Erythroblast (primary cell): ENCODE results near the gene DCDC2C.

Experiments used
- DNase-seq, 2 experiments: peaks; one replicate each; lab custom pipeline; 2025; lab: John Stamatoyannopoulos, UW
- GATA1 ChIP-seq: IDR thresholded peaks from 2 replicates; pipeline ENCODE4 v1.6.1; 2011; ENCODE audit warnings: low read depth, mild to moderate bottlenecking, control low read depth, low read length, moderate library complexity
- POLR2A ChIP-seq: IDR thresholded peaks from 2 replicates; pipeline ENCODE4 v1.6.1; 2011; ENCODE audit warnings: mild to moderate bottlenecking, low read length

The DCDC2C gene

DNA sequence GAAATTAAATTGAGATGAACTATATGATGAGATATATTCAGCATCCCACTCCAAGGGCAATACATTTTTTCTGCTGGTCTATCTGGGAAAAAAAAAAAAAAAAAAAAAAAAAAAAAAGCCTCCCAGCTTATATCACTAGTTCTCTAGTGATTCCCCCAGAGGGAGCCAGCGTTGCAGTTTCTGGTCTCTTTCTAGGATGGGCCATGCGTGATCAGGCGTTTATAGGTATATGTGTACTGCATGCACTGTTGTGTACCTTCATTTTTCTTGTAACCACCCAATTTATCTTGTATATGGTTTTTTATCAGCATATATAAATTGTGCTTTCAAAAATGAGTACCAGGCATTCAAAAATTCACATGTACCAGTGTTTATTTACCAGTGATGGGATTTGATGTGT is 35.1 kb downstream of the DCDC2C start:
- TF ChIP-seq GATA1: no peak
- TF ChIP-seq POLR2A: no peak
- peak; percentile 14 to 15 for DNase-seq

DNA sequence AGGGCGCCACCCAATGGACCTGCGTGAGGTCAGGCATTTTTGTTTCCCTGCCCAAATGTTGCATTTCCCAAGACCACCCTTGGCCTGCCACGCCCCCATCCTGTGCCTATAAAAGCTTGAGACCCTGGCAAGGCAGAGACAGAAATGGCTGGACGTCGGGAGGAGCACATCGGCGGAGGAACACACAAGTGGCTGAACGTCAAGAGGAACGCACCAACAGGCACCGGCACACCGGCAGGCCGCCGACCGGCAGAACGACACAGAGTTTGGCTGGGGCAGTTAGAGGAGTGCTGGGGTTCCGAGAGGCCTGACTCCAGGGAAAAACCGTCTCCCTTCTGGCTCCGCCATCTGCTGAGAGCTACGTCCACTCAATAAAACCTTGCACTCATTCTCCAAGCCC is 35.9 kb downstream of the DCDC2C start:
- DNase-seq: no peak
- no peak for TF ChIP-seq GATA1
- no peak for TF ChIP-seq POLR2A

DNA sequence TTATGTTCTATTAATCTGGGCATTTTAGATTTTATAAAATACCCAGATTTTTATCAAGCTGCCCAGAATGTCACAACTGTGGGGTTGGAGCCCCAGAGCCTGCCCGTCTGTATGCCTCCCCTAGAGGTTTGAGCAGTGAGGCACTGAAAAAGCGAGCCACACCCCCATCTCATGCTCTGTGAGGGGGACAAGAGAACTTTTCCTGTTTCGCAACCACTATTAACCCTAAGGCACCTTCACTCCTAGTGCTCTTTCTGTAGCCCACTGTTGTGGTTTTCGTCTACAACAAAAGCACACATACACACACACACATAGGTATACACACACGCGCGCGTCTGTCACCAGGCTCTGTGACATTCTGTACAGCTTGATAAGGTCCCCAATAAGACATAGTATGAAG is 38.0 kb downstream of the DCDC2C start:
- TF ChIP-seq GATA1 (no peak), POLR2A (no peak)
- no peak for DNase-seq

DNA sequence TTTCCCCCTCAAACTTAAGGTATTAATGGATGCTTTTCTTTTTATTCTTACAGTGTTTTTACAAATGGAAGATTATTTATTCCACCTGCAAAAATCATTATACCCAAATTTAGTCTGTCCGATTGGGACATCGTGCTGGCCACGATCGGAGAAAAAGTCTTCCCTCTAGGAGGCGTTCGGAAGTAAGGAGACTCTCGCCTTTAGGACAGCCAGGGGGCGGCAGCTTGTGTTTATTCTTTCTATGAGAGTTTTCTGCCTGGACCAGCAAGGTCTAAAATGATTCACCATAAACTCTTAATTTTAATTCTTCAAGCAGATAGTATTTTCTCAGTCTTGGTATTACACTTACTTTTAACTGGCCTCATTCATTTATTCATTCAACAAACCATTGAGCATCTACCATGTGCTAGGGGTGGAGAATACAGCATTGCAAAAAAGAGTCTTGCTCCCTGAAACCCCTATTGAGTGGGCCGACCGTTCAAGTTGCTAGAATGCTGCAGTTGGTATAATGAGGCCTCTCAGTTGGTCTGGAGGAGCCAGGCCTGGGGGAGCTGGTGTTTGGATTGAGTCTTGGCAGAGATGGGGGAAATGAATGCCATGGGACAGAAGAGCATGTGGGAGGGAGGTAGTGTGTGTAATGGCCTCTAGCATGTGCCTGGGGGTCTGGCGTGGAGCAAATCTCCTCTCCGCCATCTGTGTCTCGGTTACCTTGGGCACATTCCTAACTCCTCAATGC is 38.7 kb downstream of the DCDC2C start:
- DNase-seq: no peak
- TF ChIP-seq POLR2A (no peak), GATA1 (no peak)

DNA sequence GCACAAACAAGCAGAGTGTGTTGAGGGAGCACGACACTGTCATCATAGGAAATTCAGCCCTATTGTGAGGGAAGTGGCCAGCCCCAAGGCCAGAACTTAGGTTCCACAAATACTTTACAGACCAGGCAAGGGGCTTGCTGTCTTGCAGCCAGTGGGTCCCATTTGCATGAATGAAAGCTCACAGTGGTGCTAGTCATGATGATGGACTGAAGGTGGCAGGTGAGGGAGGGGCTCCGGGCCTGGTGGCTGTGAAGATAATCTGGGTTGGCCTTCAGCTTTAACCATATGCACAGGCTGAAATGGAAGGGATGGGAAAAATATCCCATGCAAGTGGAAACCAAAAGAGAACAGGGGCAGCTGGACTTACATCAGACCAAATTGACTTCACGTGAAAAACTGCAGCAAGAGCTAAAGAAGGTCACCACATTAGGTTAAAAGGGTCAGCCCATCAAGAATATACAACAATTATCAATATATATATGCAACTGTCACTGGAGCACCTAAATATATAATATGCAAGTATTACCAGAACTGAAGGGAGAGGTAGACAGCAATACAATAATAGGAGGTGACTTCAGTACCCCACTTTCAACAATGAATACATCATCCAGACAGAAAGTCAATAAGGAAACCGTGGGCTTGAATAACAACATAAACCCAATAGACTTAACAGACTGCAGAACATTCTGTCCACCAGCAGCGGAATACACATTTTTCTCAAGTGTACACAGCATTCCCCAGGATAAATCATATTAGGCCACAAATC is 39.6 kb downstream of the DCDC2C start:
- TF ChIP-seq POLR2A (no peak), GATA1 (no peak)
- no peak for DNase-seq

DNA sequence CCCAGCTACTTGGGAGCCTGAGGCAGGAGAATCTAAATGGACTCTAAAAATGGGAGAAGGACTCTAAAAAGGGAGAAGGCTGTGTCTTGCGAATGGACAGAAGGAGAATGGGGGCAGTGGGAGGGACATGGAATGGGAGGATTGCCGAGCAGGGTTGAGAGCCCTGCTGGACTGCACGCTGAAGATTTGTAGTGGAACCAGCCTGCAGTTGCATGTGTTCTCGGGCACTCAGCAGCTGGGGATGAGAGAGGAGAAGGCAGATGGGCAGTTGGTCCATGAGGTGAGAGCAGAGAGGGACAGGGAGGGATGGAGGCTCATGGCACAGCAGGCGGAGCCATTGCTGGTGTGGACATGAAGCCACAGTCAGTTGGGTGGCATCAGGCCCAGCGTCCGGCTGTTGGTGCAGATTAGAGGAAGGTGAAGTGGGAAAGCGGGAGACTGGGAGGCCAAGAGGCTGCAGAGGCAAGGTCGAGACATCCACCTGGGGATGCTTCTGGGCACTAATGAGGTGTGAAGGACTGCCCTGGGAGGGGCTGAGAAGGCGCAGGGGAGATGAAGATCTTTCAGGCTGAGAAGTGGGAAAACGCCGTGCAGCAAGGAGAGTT is 40.7 kb downstream of the DCDC2C start:
- DNase-seq: no peak
- TF ChIP-seq POLR2A (no peak), GATA1 (no peak)

DNA sequence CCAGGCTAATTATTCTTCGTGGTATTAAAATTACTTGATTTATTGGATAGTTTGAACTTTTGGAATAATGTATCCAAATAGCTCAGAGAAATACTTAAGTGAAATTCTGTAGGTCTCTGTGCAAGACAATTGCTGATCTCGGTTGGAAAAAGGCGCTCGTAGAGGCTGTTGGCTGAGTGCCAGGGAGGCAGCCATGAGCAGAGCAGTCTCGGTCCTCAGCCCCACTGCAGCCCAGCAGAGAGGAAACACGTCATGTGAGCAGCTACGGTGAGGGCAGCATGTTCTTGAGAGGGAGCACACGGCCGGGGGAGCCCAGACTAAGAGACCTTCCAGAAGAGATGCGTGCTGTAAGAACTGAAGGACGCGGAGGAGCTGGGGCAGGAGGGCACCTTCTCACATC is 42.5 kb downstream of the DCDC2C start:
- DNase-seq: peak in 1 of 2 experiments; percentile 4

DNA sequence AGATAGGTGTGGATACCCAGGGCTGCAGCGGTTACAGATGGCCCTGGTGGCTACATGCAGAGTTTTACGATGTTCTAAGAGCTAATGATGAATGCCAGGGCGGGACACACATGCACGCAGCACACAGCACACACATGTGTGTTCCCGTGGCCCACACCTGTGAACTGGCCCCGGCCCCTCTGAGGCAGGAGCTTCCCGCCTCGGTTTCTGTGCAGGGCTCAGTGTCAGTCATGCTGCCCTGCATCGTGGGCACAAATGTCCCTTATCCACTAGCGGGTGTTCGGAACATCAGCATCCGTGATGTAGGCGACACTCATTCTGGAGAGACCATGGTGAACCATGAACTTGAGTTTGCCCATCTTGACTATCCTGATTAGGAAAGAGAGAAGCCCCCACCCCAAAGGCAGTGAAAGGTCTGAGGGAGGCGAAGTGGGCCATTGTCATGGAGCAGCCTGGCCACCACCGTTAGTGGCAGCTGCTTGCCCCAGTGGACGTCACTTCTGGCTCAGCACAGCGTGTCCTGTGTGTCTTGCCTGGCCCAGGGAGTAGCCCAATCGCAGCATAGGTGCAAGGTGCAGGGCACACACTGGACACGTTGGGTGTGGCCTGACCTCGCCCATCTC is 43.8 kb downstream of the DCDC2C start:
- DNase-seq: no peak
- no peak for TF ChIP-seq POLR2A

More for the DNA sequence above, 42.5 kb downstream of the DCDC2C start:
- TF ChIP-seq GATA1: no peak
- TF ChIP-seq POLR2A: no peak

DNA sequence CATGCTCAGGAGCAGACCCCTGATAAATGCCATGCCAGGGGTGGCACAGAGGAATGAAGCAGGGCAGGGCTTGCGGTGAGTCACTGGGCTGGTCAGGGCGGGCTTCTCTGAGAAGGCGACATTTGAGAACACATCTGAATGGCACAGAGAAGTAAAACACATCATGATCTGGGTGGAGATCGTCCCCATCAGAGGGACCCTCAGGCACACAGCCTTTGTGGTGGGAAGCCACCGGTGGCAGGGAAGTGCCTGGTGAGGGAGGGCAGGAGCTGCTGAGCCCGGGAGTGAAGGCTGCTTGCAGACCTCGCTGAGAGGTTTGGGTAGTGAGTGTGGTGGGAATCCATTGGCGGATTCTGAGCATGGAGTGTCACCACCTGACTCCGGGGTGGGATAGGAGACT is 44.5 kb downstream of the DCDC2C start:
- TF ChIP-seq POLR2A: no peak
- no peak for TF ChIP-seq GATA1
- DNase-seq: no peak

DNA sequence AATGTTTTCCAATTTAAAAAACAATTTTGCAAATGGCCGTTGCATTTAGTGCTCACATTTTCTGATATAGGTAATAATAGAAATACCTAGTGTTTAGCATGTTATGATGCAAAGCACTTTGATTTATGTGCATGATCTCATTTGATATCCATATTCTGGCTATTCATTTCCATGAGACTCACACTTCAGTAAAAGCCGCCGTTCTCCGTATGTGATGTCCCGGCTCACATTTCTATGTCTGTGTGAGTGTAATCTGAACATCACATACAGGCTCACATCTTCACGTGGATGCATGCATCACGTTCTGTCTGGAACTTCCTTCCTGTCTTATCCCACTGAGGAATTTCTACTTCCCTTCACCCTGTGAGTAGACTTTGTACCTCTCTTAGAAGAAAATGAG is 45.8 kb downstream of the DCDC2C start:
- TF ChIP-seq POLR2A (no peak), GATA1 (no peak)
- no peak for DNase-seq

DNA sequence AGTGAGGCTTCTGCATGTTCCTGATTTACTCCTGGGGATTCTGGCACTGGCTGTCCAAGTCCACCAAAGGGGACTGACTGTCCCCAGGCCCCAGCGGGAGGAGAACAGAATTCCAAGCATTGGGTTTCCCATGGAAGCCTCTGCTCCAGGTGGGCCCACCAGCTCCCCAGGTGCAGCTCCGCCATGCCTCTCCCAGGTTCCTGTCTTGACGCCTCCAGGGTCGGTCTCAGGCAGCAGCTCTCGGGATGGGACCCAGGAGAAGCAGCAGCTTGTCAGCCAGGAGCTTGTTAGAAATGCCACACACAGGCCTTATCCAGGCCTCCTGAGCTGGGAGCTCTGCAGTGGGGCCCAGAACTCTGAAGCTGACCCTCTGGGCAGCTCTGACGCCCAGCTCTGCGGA is 47.9 kb downstream of the DCDC2C start:
- no peak for DNase-seq

DNA sequence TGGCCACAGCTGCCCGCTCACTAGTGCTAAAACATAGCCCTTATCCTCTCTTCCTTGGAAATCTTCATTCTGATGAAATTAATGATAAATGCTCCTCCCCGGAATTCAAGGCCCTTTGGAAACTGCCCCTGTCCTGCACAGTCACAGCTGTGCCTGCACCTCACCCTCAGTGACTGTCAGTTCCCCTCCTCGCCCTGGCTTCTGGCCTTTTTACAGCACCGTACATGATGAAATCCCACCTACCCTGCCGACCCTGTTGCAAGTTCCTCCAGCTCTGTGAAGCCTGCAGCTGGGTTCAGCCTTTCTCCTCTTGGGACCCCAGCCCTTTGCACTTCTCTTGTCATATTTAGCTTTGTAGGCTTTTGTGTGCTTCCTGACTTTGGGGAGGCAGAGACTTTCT is 48.4 kb downstream of the DCDC2C start:
- no peak for DNase-seq

More for the DNA sequence above, 47.9 kb downstream of the DCDC2C start:
- TF ChIP-seq POLR2A (no peak), GATA1 (no peak)

DNA sequence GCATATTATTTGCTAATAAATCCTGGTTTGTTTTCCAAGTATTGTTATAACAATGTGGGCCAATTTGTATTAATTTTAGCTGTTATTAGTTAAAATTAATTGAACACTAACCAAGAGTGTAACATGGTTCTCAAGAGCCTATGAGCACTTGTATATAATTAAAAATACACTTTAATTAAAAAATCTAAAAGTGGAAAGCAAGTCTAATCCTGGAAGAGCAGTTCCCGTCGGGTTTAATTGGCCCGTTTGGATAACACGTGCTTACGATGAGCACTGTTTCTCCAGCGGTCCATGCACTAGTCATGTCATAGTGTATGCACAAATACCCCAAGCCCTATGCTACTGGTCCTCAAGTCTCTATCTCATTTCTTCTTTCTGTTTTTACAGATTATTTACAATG is 49.0 kb downstream of the DCDC2C start:
- DNase-seq: no peak

More for the DNA sequence above, 48.4 kb downstream of the DCDC2C start:
- TF ChIP-seq GATA1 (no peak), POLR2A (no peak)

DNA sequence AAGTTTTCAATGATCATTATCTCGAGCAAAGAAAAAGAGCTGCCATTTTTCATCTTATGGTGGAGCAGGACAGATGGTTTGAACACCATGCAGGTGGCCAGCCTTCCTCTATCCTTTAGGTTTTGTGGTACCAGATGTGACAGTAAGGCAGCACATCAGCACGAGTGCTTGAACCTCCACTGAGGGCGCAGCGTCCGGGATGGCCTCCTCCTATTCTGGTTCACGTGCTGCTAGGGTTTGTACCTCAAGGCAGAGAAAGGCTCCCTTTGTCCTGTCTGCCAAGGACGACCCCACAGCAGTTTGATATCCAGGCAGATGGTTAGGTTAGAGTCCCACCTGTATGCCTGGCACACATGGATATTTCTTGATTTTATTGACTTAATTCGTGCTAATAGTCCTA is 50.2 kb downstream of the DCDC2C start:
- no peak for TF ChIP-seq GATA1
- no peak for TF ChIP-seq POLR2A
- no peak for DNase-seq

More for the DNA sequence above, 49.0 kb downstream of the DCDC2C start:
- TF ChIP-seq GATA1: no peak
